HepG2 (cell line): ENCODE measurements around the gene KCTD6.

Experiments used
- AGO2 ChIP-seq: fragments of 200-400 bp; formaldehyde crosslinking; optimal IDR thresholded peaks from 2 replicates; pipeline ENCODE3; 2017; ENCODE audit warnings: mild to moderate bottlenecking, low read depth, low read length, moderate library complexity
- MYNN ChIP-seq: sonication (generic); formaldehyde crosslinking; IDR thresholded peaks from 2 replicates; pipeline ENCODE4 v1.4.0; 2020; ENCODE audit warnings: mild to moderate bottlenecking, low read depth, missing genetic modification reagents
- ZNF263 ChIP-seq: sonication (generic); formaldehyde crosslinking; IDR thresholded peaks from 2 replicates; pipeline ENCODE4 v1.4.0; 2020; ENCODE audit warnings: missing genetic modification reagents
- TF ChIP-seq, protein P1 (sequence below): sonication (generic); formaldehyde crosslinking; IDR thresholded peaks from 2 replicates; pipeline ENCODE4 v1.8.1; 2023; ENCODE audit warnings: mild to moderate bottlenecking, missing genetic modification reagents
- TF ChIP-seq, protein P2 (sequence below): sonication (generic); formaldehyde crosslinking; IDR thresholded peaks from 2 replicates; pipeline ENCODE4 v1.8.1; 2023; ENCODE audit warnings: mild to moderate bottlenecking, missing genetic modification reagents, borderline replicate concordance

DNA sequence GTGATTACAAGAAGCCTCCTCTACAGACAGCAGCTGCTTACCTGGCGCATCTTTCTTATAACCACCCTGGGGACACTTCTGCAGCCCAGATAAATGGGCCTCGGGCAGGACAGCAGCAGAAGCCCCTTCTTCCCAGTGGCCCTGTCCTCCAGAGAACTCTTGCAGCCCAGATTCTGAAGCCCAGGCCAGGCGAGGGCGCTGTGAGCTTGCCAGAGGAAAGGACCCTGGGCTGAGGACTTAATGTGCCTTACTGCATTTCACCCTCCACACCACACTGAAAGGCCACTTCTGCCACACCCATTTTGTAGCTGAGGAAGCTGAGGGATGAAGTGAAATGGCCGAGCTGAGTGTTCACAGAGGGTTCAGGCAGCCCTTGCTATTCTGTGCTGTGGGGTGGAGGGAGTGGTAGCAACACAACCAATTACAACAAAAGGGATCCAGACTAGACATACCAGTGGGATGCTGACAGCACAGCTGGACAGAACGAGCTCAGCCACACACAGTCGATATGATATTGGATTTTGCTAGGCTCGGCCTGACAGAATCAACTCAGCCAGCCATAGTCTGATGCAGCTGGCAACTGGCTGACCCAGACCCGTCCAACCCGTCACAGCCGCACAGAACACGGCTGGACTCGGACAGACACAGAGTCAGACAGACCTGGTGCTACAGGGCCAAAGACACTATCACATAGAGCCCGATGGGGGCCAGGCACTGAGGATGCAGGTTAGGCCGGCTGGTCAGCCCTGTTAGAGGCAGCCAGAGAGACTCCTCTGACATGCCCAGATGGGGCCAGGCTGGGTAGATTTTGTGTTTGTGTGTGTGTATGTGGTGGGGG, 37.8 kb downstream of the KCTD6 start:
- TF ChIP-seq MYNN (CRISPR knock-in tag) (no peak), ZNF263 (CRISPR knock-in tag) (no peak), AGO2 (no peak)
- TF ChIP-seq, protein P1, sequence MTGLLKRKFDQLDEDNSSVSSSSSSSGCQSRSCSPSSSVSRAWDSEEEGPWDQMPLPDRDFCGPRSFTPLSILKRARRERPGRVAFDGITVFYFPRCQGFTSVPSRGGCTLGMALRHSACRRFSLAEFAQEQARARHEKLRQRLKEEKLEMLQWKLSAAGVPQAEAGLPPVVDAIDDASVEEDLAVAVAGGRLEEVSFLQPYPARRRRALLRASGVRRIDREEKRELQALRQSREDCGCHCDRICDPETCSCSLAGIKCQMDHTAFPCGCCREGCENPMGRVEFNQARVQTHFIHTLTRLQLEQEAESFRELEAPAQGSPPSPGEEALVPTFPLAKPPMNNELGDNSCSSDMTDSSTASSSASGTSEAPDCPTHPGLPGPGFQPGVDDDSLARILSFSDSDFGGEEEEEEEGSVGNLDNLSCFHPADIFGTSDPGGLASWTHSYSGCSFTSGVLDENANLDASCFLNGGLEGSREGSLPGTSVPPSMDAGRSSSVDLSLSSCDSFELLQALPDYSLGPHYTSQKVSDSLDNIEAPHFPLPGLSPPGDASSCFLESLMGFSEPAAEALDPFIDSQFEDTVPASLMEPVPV (CRISPR knock-in tag): no peak
- TF ChIP-seq, protein P2, sequence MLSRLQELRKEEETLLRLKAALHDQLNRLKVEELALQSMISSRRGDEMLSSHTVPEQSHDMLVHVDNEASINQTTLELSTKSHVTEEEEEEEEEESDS: no peak
